OCI-LY3 (cell line): Measurements from ENCODE around the gene NEU4.

Experiments used
- EZH2phosphoT487 ChIP-seq: fragments of 200-600 bp; shearing (Covaris generic); IDR thresholded peaks from 2 replicates; pipeline ENCODE4 v1.6.1; 2018; ENCODE audit warnings: antibody characterized with exemption, mixed run types, low read depth
- TF ChIP-seq, protein P1 (sequence below): fragments of 200-600, 300-600 bp; sonication (generic); IDR thresholded peaks from 2 replicates; pipeline ENCODE4 v1.5.1; 2014; ENCODE audit warnings: antibody characterized with exemption, low read length, low read depth

DNA sequence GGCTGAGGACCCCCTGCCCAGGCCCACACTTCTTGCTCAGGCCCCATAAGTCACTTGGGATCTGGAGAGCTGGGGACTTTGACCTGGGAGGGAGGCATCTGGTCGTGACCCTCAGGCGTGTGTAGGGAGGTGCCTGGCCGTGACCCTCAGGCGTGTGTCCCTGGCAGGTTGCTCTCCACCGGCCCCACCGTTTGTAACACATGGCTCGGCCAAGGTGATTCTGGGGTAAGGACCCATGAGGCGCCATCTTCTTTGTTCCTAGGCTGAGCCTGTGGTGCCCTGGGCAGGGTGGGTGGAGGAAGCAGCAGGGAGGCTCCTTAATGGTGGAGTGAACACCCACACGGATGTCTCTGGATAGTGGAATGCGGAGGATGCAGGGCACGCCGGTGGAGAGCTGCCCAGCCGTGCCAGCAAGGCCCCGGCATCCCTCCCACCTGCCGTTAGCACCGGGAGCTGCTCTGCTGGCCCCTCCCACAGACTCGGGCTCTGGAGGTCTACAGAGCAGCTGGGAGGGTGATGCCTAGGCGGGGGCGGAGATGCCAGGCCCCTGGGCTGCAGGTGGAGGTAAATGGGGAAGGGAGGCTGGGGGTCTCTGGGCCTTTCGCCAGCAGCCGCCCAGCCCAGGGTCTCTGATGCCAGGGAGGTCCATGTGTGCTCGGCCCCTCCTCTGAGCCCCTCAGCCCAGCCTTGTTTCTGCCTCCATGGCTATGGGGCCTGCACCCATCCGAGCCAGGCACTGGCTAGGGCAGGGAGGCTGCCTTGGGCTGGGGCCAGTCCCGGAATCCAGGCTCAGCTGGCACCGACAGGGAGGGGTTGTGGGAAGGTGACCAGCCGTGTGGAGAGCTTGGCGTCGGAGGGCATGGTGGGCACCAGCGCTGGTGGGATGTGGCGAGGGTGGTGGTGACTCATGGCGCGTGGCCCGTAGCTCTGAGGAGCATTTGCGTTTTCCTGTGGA, 33.5 kb upstream of the NEU4 start:
- TF ChIP-seq, protein P1, sequence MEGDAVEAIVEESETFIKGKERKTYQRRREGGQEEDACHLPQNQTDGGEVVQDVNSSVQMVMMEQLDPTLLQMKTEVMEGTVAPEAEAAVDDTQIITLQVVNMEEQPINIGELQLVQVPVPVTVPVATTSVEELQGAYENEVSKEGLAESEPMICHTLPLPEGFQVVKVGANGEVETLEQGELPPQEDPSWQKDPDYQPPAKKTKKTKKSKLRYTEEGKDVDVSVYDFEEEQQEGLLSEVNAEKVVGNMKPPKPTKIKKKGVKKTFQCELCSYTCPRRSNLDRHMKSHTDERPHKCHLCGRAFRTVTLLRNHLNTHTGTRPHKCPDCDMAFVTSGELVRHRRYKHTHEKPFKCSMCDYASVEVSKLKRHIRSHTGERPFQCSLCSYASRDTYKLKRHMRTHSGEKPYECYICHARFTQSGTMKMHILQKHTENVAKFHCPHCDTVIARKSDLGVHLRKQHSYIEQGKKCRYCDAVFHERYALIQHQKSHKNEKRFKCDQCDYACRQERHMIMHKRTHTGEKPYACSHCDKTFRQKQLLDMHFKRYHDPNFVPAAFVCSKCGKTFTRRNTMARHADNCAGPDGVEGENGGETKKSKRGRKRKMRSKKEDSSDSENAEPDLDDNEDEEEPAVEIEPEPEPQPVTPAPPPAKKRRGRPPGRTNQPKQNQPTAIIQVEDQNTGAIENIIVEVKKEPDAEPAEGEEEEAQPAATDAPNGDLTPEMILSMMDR, result no peak
- no peak for TF ChIP-seq EZH2phosphoT487
